Neuronal stem cell (in vitro differentiated cells): ENCODE data around the gene THBS2.
A peak's percentile ranks its signal among the peaks of the same experiment; 100 is the strongest.
"Not testable (repeated sequence)": the region's sequence is repeated elsewhere in the genome, so short reads cannot be mapped to it uniquely, and the experiment has no call there.

Experiments
- DNase-seq: peaks from one replicate; pipeline ENCODE4 v3.0.0-alpha.2; 2013; ENCODE audit warnings: low spot score
- H2AFZ ChIP-seq: one replicate; pipeline ENCODE4 v1.6.1; 2013; ENCODE audit warnings: mild to moderate bottlenecking, low read length, inconsistent platforms
- H2AK5ac ChIP-seq: 2 replicates; pipeline ENCODE4 v1.6.1; 2013; ENCODE audit warnings: low read depth, mild to moderate bottlenecking, inconsistent platforms, low read length, moderate library complexity, mixed read lengths
- H2BK120ac ChIP-seq: 2 replicates; pipeline ENCODE4 v1.6.1; 2013; ENCODE audit warnings: low read depth, mild to moderate bottlenecking, inconsistent platforms, low read length, moderate library complexity, mixed read lengths
- H2BK12ac ChIP-seq: one replicate; pipeline ENCODE4 v1.6.1; 2013; ENCODE audit warnings: low read length, inconsistent platforms
- H2BK15ac ChIP-seq: 2 replicates; pipeline ENCODE4 v1.6.1; 2013; ENCODE audit warnings: mild to moderate bottlenecking, low read length, inconsistent platforms, mixed read lengths
- H2BK5ac ChIP-seq: one replicate; pipeline ENCODE4 v1.6.1; 2013; ENCODE audit warnings: inconsistent platforms, mild to moderate bottlenecking, low read length, moderate library complexity
- H3K14ac ChIP-seq: one replicate; pipeline ENCODE4 v1.6.1; 2013; ENCODE audit warnings: low read length, inconsistent platforms
- H3K18ac ChIP-seq: 2 replicates; pipeline ENCODE4 v1.6.1; 2013; ENCODE audit warnings: low read length, inconsistent platforms
- H3K23ac ChIP-seq: 2 replicates; pipeline ENCODE4 v1.6.1; 2013; ENCODE audit warnings: low read depth, mild to moderate bottlenecking, mixed read lengths, low read length, inconsistent platforms; ENCODE audit not compliant: poor library complexity
- H3K27ac ChIP-seq: replicated peaks from 3 replicates; pipeline ENCODE4 v1.5.1; 2013; ENCODE audit warnings: low read length, inconsistent platforms
- H3K27me3 ChIP-seq, 3 experiments: 2 replicates each; pipeline ENCODE4 v1.6.1; 2013; ENCODE audit warnings: low read length in 3 of 3, mild to moderate bottlenecking in 2 of 3, inconsistent platforms in 1 of 3, low read depth in 1 of 3, mixed read lengths in 1 of 3, moderate library complexity in 1 of 3; ENCODE audit not compliant: control insufficient read depth in 3 of 3, insufficient read depth in 3 of 3
- H3K36me3 ChIP-seq, 2 donors: replicated peaks in 1 of 2; 2 replicates each; pipeline ENCODE4 v1.6.1; 2013; ENCODE audit warnings: low read length in 2 of 2; ENCODE audit not compliant: control insufficient read depth in 2 of 2, insufficient read depth in 2 of 2
- H3K4ac ChIP-seq: 2 replicates; pipeline ENCODE4 v1.6.1; 2013; ENCODE audit warnings: inconsistent platforms, mild to moderate bottlenecking, low read length, moderate library complexity
- H3K4me1 ChIP-seq, 2 donors: 1 replicate in 1 of 2; 2 replicates in 1 of 2; pipeline ENCODE4 v1.6.1; 2013; ENCODE audit warnings: low read length in 2 of 2, low read depth in 1 of 2; ENCODE audit not compliant: control insufficient read depth in 2 of 2, insufficient read depth in 1 of 2
- H3K4me2 ChIP-seq: one replicate; pipeline ENCODE4 v1.6.1; 2013; ENCODE audit warnings: mild to moderate bottlenecking, low read length, inconsistent platforms; ENCODE audit not compliant: insufficient read depth, poor library complexity, severe bottlenecking
- H3K4me3 ChIP-seq, 2 donors: 2 replicates each; pipeline ENCODE4 v1.5.1; 2013; ENCODE audit warnings: low read length in 2 of 2, mild to moderate bottlenecking in 2 of 2, inconsistent platforms in 1 of 2, moderate library complexity in 1 of 2
- H3K79me1 ChIP-seq: one replicate; pipeline ENCODE4 v1.6.1; 2013; ENCODE audit warnings: low read depth, mild to moderate bottlenecking, inconsistent platforms, low read length, moderate library complexity
- H3K9ac ChIP-seq: one replicate; pipeline ENCODE4 v1.6.1; 2013; ENCODE audit warnings: mild to moderate bottlenecking, low read depth, low read length, inconsistent platforms; ENCODE audit not compliant: poor library complexity
- H3K9me3 ChIP-seq, 2 donors: replicated peaks in 1 of 2; 2 replicates each; pipeline versions ENCODE3 to v1.6.1; 2013; ENCODE audit warnings: low read length in 2 of 2, mild to moderate bottlenecking in 2 of 2, inconsistent platforms in 1 of 2, low read depth in 1 of 2, mixed read lengths in 1 of 2, moderate library complexity in 1 of 2; ENCODE audit not compliant: control insufficient read depth in 2 of 2, insufficient read depth in 1 of 2
- H4K8ac ChIP-seq: one replicate; pipeline ENCODE4 v1.6.1; 2013; ENCODE audit warnings: low read depth, mild to moderate bottlenecking, inconsistent platforms, low read length, moderate library complexity
- H4K91ac ChIP-seq: one replicate; pipeline ENCODE4 v1.6.1; 2013; ENCODE audit warnings: low read length, low read depth, mild to moderate bottlenecking, inconsistent platforms; ENCODE audit not compliant: poor library complexity
- WGBS, 2 donors: extraction: QIAGEN DNeasy Blood & Tissue Kit; methylation state at CpG; one replicate each; pipeline ENCODE4 v1.1.7; 2013; ENCODE audit warnings: missing lambda C conversion rate in 2 of 2, mixed read lengths in 1 of 2; ENCODE audit not compliant: insufficient read length in 2 of 2, insufficient replicate concordance in 1 of 2; ENCODE audit errors: extremely low coverage in 2 of 2; 5-methylcytosine and 5-hydroxymethylcytosine counted together

Gene THBS2

DNA sequence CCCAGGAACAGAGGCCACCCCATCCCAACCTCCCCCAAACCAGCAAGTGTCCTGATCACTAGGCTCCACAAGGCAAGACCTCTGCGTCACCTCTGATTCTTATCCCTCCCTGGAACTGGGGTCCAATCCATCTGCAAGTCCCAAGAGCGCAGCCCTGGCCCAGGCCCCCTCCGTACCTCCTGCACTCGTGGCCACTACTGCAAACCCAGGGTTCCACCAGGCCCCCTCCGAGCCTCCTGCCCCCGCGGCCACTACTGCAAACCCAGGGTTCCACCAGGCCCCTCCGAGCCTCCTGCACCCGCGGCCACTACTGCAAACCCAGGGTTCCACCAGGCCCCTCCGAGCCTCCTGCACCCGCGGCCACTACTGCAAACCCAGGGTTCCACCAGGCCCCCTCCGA lies 9.0 kb upstream of the THBS2 start:
- not testable (repeated sequence) for H3K23ac ChIP-seq, H3K4me1 ChIP-seq, H3K79me1 ChIP-seq, H3K4me2 ChIP-seq, DNase-seq, H3K4me3 ChIP-seq, H2AK5ac ChIP-seq, H2BK120ac ChIP-seq, H3K9ac ChIP-seq, H3K36me3 ChIP-seq, H4K91ac ChIP-seq, H2BK5ac ChIP-seq, H4K8ac ChIP-seq, H3K14ac ChIP-seq, H3K9me3 ChIP-seq, H2BK15ac ChIP-seq, H3K18ac ChIP-seq, H2AFZ ChIP-seq, H3K27ac ChIP-seq, H3K4ac ChIP-seq, H2BK12ac ChIP-seq
- H3K27me3 ChIP-seq: peaks cover 0 to 16% (median 0%) of the 10 kb centered on the region in 3 experiments
- WGBS, 2 donors: no CpG with 5 or more reads among the region's 14 CpGs

DNA sequence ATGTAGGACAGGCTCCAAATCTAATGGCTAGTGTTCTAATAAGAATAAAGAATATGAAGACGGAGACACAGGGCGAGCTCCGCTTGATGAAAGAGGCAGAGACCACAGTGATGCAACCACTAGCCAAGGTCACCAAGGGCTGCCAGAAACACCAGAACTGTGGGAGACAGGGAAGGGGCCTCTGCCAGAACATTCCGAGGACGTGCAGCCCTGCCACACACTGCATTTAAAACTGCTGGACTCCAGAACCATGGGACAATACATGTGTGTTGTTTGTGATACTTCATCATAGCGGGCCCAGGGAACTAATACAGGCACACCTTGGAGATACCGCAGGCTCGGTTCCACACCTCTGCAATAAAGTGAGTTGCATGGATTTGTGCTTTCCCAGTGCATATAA lies 2.9 kb upstream of the THBS2 start:
- Histone ChIP-seq H3K4me1 (peaks cover 14 to 18% of the 10 kb centered on the region in 2 donors), H3K4me3 (no peak overlapping the region), H2BK5ac (no peak overlapping the region), H4K8ac (no peak overlapping the region), H3K14ac (no peak overlapping the region), H3K36me3 (no peaks in the 10 kb centered on the region), H4K91ac (no peak overlapping the region), H3K27ac (no peak overlapping the region), H3K18ac (no peak overlapping the region), H3K23ac (no peak overlapping the region), H2BK120ac (no peak overlapping the region), H2BK15ac (no peak overlapping the region), H3K79me1 (no peaks in the 10 kb centered on the region), H3K4ac (no peak overlapping the region), H2BK12ac (no peak overlapping the region), H2AFZ (no peak overlapping the region), H3K9me3 (peaks cover 0 to 4% of the 10 kb centered on the region in 2 donors), H3K27me3 (peaks cover 0 to 53% (median 26%) of the 10 kb centered on the region in 3 experiments), H2AK5ac (no peak overlapping the region), H3K9ac (peak overlapping the region; percentile 38), H3K4me2 (no peak overlapping the region)
- WGBS, 2 donors: no CpG with 5 or more reads among the region's 8 CpGs
- DNase-seq: no peak

DNA sequence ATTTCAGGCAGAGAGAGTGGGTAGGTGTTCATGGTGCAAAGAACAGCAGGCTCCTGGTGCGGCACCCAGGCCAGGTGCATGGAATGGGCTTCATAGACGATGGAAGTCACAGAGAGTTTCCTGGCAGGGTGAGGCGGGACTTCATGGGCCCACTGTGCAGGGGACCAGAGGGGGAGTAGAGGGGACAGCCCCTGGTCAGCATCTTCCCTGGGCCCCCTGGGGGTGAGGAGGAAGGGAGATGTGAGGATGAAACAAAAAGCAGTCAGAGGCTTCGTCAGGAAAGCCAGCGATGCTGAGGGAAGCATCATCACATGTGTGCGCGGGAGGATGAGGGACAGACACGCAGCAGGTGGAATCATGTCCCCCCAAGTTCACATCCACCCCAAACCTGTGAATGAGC lies 2.4 kb upstream of the THBS2 start:
- H3K4me1 ChIP-seq: peaks cover 14 to 18% of the 10 kb centered on the region in 2 donors
- DNase-seq: no peak

DNA sequence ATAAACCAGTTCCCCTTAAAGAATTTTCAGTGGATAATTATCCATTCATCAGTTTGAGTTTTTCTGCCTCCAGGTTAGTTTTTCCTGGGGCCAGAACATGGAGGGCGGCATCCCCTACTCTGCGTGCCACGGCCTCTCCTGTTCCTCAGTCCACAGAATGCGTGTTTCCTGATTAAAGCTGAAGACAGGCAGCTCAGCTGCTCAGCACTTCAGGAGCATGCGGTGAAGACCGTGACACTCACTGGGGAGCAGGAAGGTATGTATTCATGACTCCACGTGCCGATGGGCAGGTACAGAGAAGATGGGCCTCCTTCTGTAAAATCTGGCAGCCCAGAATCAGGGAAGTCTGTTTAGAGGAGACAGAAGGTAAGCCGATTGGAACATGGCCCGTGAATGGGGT lies 2.0 kb upstream of the THBS2 start:
- Histone ChIP-seq H3K4ac (no peak overlapping the region), H3K4me1 (peaks cover 14 to 18% of the 10 kb centered on the region in 2 donors), H4K91ac (no peak overlapping the region), H3K4me3 (no peak overlapping the region), H3K27me3 (peaks cover 0 to 56% (median 26%) of the 10 kb centered on the region in 3 experiments), H3K9ac (peak overlapping the region; percentile 10), H3K4me2 (no peak overlapping the region), H2BK15ac (no peak overlapping the region), H2AFZ (no peak overlapping the region), H2AK5ac (no peak overlapping the region), H2BK120ac (no peak overlapping the region), H4K8ac (no peak overlapping the region), H2BK12ac (no peak overlapping the region), H3K36me3 (no peaks in the 10 kb centered on the region), H3K14ac (no peak overlapping the region), H3K23ac (peak overlapping the region; percentile 70), H3K18ac (no peak overlapping the region), H3K27ac (no peak overlapping the region), H3K79me1 (no peaks in the 10 kb centered on the region), H2BK5ac (no peak overlapping the region), H3K9me3 (peaks cover 0 to 4% of the 10 kb centered on the region in 2 donors)
- DNase-seq: no peak
- no CpG with 5 or more reads among the region's 10 CpGs for whole genome bisulfite sequencing, 2 donors

More for the DNA sequence above, 2.4 kb upstream of the THBS2 start:
- no peak overlapping the region for H3K4me3 ChIP-seq
- H4K8ac ChIP-seq: no peak overlapping the region
- H3K18ac ChIP-seq: no peak overlapping the region
- H4K91ac ChIP-seq: no peak overlapping the region
- WGBS, 2 donors: no CpG with 5 or more reads among the region's 8 CpGs
- no peak overlapping the region for H2BK5ac ChIP-seq
- H2BK15ac ChIP-seq: no peak overlapping the region
- H2BK120ac ChIP-seq: no peak overlapping the region
- H3K14ac ChIP-seq: peak overlapping the region; percentile 57
- peak overlapping the region; percentile 38 for H3K9ac ChIP-seq
- H2AK5ac ChIP-seq: no peak overlapping the region
- no peak overlapping the region for H2BK12ac ChIP-seq
- H3K9me3 ChIP-seq: peaks cover 0 to 4% of the 10 kb centered on the region in 2 donors
- H3K79me1 ChIP-seq: no peaks in the 10 kb centered on the region
- no peak overlapping the region for H3K4me2 ChIP-seq
- H3K27me3 ChIP-seq: peaks cover 0 to 53% (median 26%) of the 10 kb centered on the region in 3 experiments
- no peak overlapping the region for H3K27ac ChIP-seq
- no peak overlapping the region for H3K4ac ChIP-seq
- H2AFZ ChIP-seq: no peak overlapping the region
- no peak overlapping the region for H3K23ac ChIP-seq
- no peaks in the 10 kb centered on the region for H3K36me3 ChIP-seq
